SIG-M5 treated with dmso at 0.1 percent for 504 hours (cell line): ENCODE measurements around the gene C3orf80.
"Not testable (repeated sequence)": the region's sequence is repeated elsewhere in the genome, so short reads cannot be mapped to it uniquely, and the experiment has no call there.

Source experiments
- DNase-seq: peaks from one replicate; lab custom pipeline; 2025; ENCODE audit not compliant: unreplicated experiment; lab: John Stamatoyannopoulos, UW

C3orf80 gene

DNA sequence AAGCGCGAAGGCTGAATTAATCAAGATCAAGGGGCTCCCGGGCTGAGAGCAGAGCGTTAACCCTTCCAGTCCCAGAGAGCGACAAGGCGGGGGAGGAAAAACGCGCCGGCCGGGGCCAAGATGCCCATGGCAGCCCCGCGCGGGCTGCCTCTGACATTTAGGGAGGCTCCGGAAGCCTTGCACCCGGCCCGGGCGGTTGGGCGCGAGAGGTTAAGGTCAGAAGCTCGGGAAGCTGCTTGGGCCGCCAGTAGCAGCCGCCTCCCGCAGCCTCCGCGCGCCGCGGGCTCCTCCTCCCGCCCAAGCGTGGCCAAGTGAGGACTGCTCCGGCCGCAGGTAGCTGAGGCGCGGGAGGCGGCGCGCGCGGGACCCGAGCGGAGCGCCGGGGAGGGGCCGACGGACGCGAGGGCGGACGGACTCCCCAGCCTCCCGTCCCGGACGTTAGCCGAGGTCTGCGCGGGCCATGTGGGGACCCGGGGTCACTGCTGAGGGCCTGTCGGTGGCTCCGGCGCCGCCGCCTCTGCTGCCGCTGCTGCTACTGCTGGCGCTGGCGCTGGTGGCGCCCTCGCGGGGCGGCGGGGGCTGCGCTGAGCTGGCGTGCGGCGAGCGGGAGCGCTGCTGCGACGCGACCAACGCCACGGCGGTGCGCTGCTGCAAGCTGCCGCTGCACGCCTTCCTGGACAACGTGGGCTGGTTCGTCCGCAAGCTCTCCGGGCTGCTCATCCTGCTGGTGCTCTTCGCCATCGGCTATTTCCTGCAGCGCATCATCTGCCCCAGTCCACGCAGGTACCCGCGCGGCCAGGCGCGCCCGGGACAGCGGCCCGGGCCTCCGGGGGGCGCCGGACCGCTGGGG, at the start of gene C3orf80:
TSS of gene C3orf80 (plus strand) at position 247 of the 850 bp plus-strand sequence. CDS start at position 461, 214 bp downstream.
- DNase-seq, result peak; percentile 39

DNA sequence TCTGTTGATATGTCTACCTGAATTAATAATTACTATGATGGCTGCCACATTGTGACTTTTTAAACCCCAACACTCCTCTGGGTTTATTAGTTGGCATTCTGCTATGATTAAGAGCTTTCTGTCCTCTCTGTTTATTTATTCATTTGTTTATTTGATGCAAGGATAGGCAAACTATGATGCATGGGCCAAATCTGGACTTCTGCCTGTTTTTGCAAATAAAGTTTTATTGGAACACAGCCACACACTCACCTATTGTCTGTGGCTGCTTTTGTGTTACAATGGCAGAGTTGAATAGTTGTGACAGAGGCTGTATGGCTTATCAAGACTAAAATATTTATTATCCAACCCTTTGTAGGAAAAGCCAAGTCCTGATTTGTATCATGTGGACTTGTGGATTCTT, 48.3 kb upstream of the C3orf80 start:
- no peak for DNase-seq

DNA sequence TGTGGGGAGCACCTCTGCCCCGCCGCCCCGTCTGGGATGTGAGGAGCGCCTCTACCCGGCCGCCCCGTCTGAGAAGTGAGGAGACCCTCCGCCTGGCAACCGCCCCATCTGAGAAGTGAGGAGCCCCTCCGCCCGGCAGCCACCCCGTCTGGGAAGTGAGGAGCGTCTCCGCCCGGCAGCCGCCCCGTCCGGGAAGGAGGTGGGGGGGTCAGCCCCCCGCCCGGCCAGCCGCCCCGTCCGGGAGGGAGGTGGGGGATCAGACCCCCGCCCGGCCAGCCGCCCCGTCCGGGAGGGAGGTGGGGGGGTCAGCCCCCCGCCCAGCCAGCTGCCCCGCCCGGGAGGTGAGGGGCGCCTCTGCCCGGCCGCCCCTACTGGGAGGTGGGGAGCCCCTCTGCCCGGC, 46.6 kb upstream of the C3orf80 start:
- DNase-seq, result not testable (repeated sequence)

DNA sequence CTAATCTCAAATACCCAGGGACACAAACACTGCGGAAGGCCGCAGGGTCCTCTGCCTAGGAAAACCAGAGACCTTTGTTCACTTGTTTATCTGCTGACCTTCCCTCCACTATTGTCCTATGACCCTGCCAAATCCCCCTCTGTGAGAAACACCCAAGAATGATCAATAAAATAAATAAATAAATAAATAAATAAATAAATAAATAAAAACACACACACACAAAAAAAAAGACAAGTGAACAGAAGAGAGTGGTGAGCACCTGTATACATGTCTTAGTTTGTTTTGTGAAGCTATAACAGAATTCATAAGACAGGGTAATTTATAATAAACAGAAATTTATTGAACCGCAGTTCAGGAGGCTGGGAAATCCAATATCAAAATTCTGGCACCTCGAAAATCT, 45.8 kb upstream of the C3orf80 start:
- not testable (repeated sequence) for DNase-seq

DNA sequence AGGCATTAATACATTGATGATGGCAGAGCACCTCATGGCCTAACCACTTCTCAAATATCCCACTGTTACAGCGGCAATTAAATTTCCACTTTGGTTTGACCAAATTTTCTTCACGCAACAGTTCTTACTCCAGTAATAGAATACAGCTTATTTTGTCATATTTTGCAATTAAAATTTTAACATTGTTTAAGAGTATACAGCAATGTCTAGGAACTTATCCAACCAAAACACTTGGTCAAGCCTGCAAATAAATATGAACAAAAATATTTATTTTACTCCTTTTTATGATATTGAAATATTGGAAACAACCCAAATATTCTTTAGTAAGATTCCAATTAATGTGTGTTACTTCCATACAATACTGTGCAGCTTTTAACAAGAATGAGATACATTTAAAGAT, 45.3 kb upstream of the C3orf80 start:
- DNase-seq, result no peak

DNA sequence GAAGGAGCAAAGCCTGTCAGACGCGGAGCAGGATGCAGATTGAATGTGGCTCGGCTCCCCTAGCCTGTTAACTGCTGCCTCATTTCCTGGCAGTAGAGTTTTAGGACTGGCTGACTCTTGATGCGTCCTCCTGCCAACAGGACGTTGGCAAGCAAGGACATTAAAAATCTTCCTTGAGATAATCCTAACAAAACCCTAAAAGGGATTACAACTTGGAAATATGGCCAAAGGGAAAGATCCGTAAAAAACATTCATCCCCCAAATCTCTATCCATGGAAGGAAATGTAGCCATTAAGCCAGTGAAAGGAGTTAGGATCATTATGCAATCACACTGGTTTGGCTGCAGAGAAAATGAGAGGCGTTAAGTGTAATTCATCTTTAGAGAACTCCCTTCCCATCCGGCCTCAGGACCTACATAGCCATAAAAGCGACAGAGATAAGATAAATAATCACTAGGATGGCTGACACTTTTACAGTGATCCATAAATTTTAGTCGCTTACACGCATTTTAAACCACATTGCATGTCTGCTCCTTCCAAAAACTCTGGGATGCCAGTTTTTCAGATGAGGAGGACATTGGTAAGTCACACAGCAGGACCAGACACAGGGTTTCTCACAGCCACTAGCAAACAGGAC, 44.5 kb upstream of the C3orf80 start:
- DNase-seq, result no peak

DNA sequence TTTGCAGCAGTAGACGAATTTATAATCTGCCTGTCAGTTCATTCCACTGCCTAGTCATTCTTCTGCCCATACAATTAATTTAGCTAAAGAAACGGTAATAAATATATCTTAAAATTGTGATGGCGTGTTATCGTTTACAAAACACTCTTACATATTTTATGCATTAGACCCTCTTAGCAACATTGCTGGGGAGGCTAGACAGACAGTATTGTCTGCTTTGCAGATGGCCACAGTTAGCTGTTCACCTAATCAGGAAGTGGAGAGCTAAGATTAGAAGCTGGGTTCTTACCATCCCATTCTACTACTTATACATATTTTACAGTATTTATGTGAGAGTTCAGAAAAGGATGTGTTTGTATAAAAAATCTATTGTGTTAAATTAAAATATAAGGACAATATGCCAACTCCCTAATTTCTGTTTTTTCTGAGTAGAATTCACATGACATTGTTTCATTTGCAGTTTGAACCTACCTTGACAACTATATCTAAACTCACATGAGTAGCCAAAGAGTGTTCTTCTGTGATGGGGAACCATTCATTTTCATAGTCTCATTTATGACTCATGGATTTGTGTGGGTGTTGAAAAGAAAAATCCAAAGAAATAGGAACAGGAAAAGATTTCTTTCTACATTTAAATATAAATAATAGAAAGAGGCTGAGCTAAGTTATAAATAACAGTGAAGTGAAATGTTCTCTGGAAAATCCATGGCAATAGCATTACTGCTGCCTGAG, 41.7 kb upstream of the C3orf80 start:
- no peak for DNase-seq

DNA sequence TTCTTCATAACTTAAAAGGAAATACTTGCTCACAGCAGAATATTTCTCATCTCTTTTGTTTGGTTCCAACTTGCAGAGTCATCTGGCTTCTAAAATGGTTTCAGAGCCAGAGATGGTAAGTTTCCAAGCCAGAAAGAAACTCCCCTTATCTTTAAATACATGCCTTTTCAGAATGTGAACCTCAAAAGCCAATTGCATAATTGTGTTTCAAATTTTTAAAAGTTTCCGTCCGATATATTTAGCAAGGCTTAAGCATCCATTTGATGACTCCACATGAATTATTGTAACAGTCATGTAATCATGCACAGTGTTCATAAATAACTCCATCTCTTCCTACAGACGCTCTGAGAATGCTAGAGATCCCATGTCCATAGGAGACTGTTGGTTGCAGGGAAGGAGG, 40.6 kb upstream of the C3orf80 start:
- DNase-seq, result no peak

DNA sequence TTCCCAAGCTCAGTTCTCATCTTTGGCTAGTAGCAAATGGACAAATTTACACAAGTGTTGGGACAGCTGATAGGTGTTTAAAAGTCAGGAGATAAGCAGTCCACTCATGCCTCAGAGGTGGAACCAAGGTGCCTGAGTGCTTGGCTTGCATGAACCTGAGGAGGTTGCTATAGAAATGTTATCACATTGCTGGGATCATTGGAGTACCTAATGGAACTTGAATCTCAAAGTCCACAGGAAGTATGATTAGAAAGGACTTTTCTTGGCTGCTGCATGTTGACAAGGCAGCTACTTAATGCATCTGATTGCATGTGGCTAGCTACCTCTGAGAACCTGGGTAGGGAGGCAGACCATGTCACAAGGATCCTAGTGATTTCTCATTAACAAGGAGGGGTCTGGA, 39.5 kb upstream of the C3orf80 start:
- DNase-seq, result no peak

DNA sequence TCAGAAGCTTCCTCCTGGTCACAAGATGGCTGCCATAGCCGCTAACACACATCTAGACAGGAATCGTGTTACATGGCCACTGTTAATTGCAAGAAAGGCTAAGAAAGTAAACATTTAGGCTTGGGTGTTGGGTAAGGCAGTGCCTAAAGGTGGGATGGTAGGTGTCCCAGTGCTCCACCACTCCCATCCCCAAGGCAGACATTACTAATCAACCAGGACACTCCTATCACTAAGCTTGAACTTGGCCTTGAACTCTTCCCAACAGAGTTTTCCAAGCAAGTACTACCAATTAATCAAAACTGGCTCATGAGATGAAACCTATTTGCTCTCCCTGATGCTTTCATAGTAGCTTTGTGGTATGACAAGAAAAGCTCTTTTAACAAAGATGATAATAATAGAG, 37.9 kb upstream of the C3orf80 start:
- DNase-seq, result no peak

DNA sequence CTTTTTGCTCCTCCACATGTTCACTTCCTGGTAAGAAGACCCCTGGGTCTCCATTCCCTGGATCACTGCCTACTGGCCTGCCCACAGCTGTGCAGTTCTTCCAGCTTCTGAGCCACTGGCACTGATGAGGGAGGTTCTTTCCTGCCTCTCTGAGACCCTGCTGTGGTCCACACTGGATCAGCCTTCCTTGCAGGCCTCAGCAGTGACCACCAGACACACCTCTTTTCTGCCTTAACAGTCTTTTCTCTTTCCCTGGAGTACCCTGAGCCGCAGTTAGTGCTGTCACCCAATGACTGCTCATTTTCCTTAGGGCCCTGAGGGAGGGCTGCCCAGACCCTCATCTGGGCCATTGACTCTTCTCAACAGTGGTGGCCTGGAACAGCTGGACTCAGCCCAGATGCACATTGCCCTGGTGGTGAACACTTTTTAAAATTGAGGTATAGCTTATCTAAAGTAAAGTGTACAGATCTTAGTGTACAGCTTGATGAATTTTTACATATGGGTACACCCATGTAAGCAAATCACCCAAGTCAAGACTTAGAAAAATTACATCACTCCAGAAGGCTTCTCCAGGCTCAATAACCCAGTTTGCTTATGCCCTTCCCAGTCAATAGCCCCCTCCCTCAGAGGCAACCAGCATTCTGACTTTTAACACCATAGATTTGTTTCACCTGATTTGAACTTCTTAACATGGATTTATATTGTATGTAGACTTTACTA, 32.8 kb upstream of the C3orf80 start:
- no peak for DNase-seq

DNA sequence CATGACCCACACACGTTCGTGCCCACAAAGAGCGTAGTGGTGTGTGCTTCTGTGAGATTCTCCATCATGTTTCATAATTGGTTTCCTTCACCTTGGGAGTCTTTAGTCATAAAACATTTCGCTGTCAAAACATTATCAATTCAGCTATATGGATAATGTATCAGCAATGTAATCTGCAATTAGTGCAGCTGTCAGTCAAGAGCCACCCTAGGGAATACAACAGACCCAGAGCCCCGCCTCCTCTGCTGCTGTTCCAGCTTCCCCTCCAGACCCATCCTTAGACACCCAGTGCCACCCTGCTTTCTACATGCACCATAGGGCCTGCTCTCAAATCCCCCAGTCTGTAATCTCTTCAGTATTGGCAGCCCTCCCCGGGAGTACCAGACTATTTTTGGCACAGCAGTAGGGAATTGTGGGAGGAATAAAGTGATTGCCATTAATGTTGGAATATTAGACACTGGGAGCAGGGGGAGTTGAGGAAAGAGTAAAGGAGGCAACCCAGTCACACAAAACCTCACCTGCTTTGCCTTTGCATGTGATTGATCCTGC, 31.5 kb upstream of the C3orf80 start:
- no peak for DNase-seq

DNA sequence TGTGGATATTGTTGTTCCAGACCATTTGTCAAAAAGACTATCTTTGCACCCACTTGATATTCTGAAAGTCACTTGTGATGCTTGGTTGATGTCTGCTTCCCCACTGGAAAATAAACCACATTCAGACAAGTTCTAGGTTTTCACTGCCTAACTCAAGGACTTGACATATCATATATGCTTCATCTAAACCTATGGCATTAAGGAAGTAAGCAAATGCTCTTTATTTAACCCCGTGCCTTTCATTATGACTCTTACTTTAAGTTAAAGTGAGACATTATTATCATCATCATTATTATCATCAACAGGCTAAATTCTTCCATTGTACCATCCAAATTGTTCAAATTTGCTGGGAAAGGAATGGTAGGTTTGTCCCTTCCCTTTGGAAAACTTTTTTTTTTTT, 30.8 kb upstream of the C3orf80 start:
- no peak for DNase-seq

DNA sequence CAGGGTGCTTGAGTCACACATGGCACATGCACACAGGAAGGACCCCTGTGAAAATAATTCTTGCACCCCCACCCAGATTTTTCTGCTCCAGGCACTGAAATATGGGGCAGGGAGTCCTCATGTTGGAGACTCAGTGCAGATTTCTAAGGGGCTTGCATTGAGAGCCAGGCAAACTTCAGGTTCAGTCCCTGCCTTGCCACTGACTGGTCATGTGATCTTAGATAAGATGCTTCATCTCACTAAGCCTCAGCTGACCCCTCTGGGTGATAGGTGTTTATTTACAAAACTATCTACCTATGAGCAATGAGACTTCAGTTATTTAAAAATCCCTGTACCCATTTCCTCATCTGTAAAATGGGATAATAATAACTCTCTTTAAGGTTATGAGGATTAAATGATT, 30.1 kb upstream of the C3orf80 start:
- no peak for DNase-seq

DNA sequence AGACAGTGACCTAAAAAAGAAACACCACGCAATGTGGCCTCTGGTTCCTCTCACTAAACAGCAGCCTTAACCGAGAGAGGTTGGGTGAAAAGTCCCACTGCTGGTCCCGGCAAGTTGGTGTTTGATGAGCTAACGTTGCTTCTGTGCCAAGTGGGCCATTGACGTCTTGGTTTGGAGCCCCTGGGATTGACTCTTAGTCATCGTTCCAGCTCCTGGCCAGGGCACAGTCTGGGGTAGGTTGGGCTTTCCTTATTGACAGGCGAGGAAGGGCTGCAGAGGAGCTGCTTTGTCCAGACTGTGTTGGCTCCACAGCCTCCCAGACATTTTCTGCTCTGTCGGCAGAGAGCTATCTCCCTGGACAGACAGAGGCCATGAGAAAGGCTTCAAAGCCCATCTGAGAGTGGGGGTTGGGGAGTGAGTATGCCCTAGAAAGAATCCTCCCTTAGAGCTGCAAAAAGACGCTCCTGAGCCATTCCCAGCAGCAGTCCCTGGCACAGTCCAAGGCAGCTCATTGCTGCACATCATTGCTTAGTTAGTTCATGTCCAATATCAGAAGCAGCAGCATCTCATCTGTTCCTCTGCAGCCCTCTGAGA, 28.6 kb upstream of the C3orf80 start:
- DNase-seq, result no peak

DNA sequence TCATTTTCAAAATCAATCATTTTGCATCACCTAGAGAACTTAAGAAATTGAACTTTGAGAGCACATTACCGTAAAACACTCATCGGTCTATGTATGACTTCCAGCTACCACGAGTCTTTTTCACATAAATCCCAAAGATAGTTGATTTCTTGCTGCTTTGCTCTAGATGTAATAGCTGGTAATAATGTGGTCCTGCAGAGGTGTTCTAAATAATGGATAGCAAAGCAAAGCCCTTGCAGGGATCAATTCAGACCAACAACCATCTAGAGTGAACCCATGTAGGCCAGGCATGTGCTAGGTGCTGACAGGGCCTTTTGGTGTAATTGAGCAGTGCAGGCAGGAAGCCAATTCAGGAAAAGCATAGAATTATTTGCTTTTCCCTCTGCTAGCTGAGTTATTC, 26.1 kb upstream of the C3orf80 start:
- DNase-seq, result no peak

DNA sequence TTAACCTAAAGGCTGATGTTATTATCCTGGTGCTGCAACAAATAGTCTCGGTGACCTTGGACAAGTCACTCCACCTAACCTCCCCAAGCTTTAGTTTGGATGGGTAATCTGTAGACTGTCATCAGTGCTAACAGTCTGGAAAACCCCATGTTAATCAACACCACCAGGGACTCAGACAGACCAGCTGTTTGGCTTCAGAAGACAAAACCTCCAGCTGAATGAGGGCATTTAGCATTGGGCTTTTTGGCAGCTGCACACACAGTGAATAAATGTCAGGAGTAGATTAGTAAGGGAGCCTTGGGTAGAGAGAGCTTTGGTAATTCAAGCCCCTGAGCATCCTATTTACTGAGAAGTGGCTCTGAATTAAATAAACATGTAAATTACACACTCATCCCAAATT, 24.9 kb upstream of the C3orf80 start:
- DNase-seq, result no peak

DNA sequence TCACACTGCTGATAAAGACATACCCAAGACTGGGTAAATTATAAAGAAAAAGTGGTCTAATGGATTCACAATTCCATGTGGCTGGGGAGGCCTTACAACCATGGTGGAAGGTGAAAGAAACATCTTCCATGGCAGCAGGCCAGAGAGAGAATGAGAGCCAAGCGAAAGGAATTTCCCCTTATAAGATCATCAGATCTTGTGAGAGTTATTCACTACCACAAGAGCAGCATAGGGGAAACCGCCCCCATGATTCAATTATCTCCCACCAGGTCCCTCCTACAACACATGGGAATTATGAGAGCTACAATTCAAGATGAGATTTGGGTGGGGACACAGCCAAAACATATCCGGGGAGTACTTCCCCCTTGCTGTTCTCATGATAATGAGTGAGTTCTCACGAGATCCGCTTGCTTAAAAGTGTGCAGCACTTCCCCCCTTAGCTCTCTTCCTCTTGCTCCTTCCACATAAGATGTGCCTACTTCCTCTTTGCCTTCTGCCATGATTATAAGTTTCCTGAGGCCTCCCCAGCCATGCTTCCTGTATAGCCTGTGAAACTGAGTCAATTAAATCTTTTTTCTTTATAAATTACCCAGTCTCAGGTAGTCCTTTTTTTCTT, 20.7 kb upstream of the C3orf80 start:
- DNase-seq, result peak; percentile 36

DNA sequence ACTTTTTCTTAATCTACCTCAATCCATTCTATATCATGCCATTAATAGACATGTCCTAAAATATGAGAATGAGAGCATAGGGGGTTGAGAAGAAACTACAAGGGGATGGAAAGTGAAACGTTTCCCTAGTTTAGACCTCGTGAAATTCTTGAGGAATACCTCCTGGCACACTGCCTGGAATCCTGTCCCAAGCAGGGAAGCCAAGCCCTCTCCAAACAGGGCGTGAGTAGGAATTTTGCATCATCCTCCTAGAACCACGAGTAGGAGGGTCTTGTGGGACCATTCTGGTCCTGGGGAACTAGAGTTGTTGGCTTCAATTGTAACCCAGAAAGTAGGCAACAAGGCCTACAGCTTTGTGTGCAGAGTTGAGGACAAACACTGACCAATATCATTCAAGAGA, 19.6 kb upstream of the C3orf80 start:
- no peak for DNase-seq

DNA sequence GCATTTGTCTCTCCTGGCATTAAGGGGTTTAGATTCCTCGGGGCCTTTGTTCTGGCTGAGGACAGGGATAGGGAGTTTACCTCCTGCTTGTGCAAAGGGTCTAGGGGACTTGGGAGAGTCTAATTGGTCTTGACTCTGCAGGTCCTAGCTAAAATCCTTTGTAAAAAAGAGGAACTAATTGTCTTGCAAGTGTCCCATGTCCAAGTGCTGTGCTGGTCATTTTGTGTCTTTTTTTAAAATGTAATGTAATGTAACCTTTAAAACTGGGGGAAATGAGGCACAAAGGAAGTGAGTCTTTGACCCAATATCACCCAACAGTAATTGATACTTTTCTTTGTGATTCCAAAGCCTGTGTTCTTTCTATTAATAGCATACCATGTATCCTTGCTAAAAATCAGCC, 14.9 kb upstream of the C3orf80 start:
- DNase-seq, result no peak
